Upper lobe of left lung (tissue), 4 donors: Measurements from ENCODE around the gene OLIG3.

ENCODE experiments used
- CTCF ChIP-seq, 6 experiments: fragments of 450-650 bp in 4 of 6; fragments of 200-600 bp in 2 of 6; sonication (generic) in 2 of 6; IDR thresholded peaks; one replicate each; pipeline ENCODE4 v1.5.1; 2016 to 2019; ENCODE audit warnings: antibody characterized with exemption in 6 of 6
- POLR2A ChIP-seq, 4 donors: fragments of 450-650 bp; IDR thresholded peaks; one replicate each; pipeline ENCODE4 v1.5.1; 2016 to 2017; ENCODE audit warnings: antibody characterized with exemption in 4 of 4, mild to moderate bottlenecking in 2 of 4

- TF ChIP-seq POLR2A (IDR thresholded peaks at IDR 0.05) = no peak
- no peak for TF ChIP-seq CTCF (IDR thresholded peaks at IDR 0.05)
These were observed 2.2 kb upstream of the OLIG3 start for GRCh38 chr6:137496368-137496767.
